SK-N-SH treated with all-trans-retinoic acid at 6 μM for 48 hours (cell line): ENCODE results near the gene SRRD.

Source experiments
- ATAC-seq: fragments of 200-7000 bp; cut with Tn5 transposase; 3 replicates; pipeline ENCODE4 v1.9.1; 2020; ENCODE audit warnings: mild to moderate bottlenecking, moderate library complexity
- ARNTL ChIP-seq: fragments of 450-650 bp; formaldehyde crosslinking; IDR thresholded peaks from 2 replicates; pipeline ENCODE4 v1.5.0; 2020; ENCODE audit warnings: low read depth, mild to moderate bottlenecking, moderate library complexity, borderline replicate concordance
- BACH2 ChIP-seq: fragments of 250-450 bp; sonication (Bioruptor Pico); IDR thresholded peaks from 2 replicates; pipeline ENCODE4 v1.9.0; 2021; ENCODE audit warnings: mild to moderate bottlenecking, borderline replicate concordance
- CREB5 ChIP-seq: fragments of 250-450 bp; sonication (Bioruptor Pico); IDR thresholded peaks from 2 replicates; pipeline ENCODE4 v1.5.1; 2020; ENCODE audit warnings: low read depth, mild to moderate bottlenecking, moderate library complexity
- CSDC2 ChIP-seq: fragments of 250-450 bp; sonication (Bioruptor Pico); IDR thresholded peaks from 2 replicates; pipeline ENCODE4 v1.5.0; 2020; ENCODE audit warnings: mild to moderate bottlenecking, moderate library complexity
- CSRNP3 ChIP-seq: fragments of 250-450 bp; sonication (Bioruptor Pico); IDR thresholded peaks from 2 replicates; pipeline ENCODE4 v1.5.1; 2021; ENCODE audit warnings: mild to moderate bottlenecking, moderate library complexity
- ESRRG ChIP-seq: fragments of 250-450 bp; sonication (Bioruptor Pico); IDR thresholded peaks from 2 replicates; pipeline ENCODE4 v1.6.1; 2021; ENCODE audit warnings: mild to moderate bottlenecking
- GLIS3 ChIP-seq: fragments of 250-450 bp; sonication (Bioruptor Pico); IDR thresholded peaks from 2 replicates; pipeline ENCODE4 v1.5.0; 2020; ENCODE audit warnings: mild to moderate bottlenecking, moderate library complexity
- ISL1 ChIP-seq: fragments of 250-450 bp; sonication (Bioruptor Pico); IDR thresholded peaks from 2 replicates; pipeline ENCODE4 v2.1.2; 2022; ENCODE audit warnings: mild to moderate bottlenecking, moderate library complexity
- POU6F1 ChIP-seq: fragments of 250-450 bp; sonication (Bioruptor Pico); IDR thresholded peaks from 2 replicates; pipeline ENCODE4 v1.8.0; 2021; ENCODE audit warnings: low read depth, mild to moderate bottlenecking, moderate library complexity, borderline replicate concordance
- PPARA ChIP-seq: fragments of 250-450 bp; sonication (Bioruptor Pico); IDR thresholded peaks from 2 replicates; pipeline ENCODE4 v1.5.0; 2020; ENCODE audit warnings: mild to moderate bottlenecking, borderline replicate concordance
- RARB ChIP-seq: fragments of 250-450 bp; sonication (Bioruptor Pico); IDR thresholded peaks from 2 replicates; pipeline ENCODE4 v1.8.0; 2021; ENCODE audit warnings: mild to moderate bottlenecking, moderate library complexity
- SNAI2 ChIP-seq: fragments of 250-450 bp; sonication (Bioruptor Pico); IDR thresholded peaks from 2 replicates; pipeline ENCODE4 v1.5.0; 2020; ENCODE audit warnings: mild to moderate bottlenecking, moderate library complexity
- TCF4 ChIP-seq: fragments of 250-450 bp; sonication (Bioruptor Pico); IDR thresholded peaks from 2 replicates; pipeline ENCODE4 v1.8.0; 2021; ENCODE audit warnings: mild to moderate bottlenecking, moderate library complexity, borderline replicate concordance
- TOX ChIP-seq: fragments of 250-450 bp; sonication (Bioruptor Pico); IDR thresholded peaks from 2 replicates; pipeline ENCODE4 v1.8.0; 2021; ENCODE audit warnings: mild to moderate bottlenecking, moderate library complexity, borderline replicate concordance
- TSHZ2 ChIP-seq: fragments of 250-450 bp; sonication (Bioruptor Pico); IDR thresholded peaks from 2 replicates; pipeline ENCODE4 v1.5.0; 2020; ENCODE audit warnings: mild to moderate bottlenecking, moderate library complexity
- ZC3H10 ChIP-seq: fragments of 250-450 bp; sonication (Bioruptor Pico); IDR thresholded peaks from 2 replicates; pipeline ENCODE4 v1.5.1; 2021; ENCODE audit warnings: mild to moderate bottlenecking, moderate library complexity
- ZFP3 ChIP-seq: fragments of 250-450 bp; sonication (Bioruptor Pico); IDR thresholded peaks from 2 replicates; pipeline ENCODE4 v1.5.0; 2020; ENCODE audit warnings: mild to moderate bottlenecking, moderate library complexity
- ZFP30 ChIP-seq: fragments of 450-650 bp; formaldehyde crosslinking; IDR thresholded peaks from 2 replicates; pipeline ENCODE4 v1.5.0; 2022; ENCODE audit warnings: mild to moderate bottlenecking, moderate library complexity
- ZNF565 ChIP-seq: fragments of 450-650 bp; formaldehyde crosslinking; conservative IDR thresholded peaks from 2 replicates; pipeline ENCODE4 v1.5.0; 2020; ENCODE audit warnings: low read depth, mild to moderate bottlenecking, moderate library complexity
- ZNF70 ChIP-seq: fragments of 450-650 bp; formaldehyde crosslinking; IDR thresholded peaks from 2 replicates; pipeline ENCODE4 v1.5.0; 2020; ENCODE audit warnings: mild to moderate bottlenecking, moderate library complexity
- ZNF8 ChIP-seq: fragments of 450-650 bp; formaldehyde crosslinking; IDR thresholded peaks from 2 replicates; pipeline ENCODE4 v1.5.0; 2020; ENCODE audit warnings: mild to moderate bottlenecking, moderate library complexity
- TF ChIP-seq, protein P1 (sequence below): fragments of 250-450 bp; sonication (Bioruptor Pico); IDR thresholded peaks from 2 replicates; pipeline ENCODE4 v1.8.0; 2020; ENCODE audit warnings: mild to moderate bottlenecking, moderate library complexity, borderline replicate concordance

Gene SRRD

GRCh38 chr22:26536056-26536761 lies 52.5 kb downstream of the SRRD start:
- no peak for TF ChIP-seq ZNF8
- TF ChIP-seq ARNTL (CRISPR knock-in tag): no peak
- no peak for TF ChIP-seq CREB5 (CRISPR knock-in tag)
- no peak for TF ChIP-seq TOX (CRISPR knock-in tag)
- no peak for TF ChIP-seq GLIS3 (CRISPR knock-in tag)
- TF ChIP-seq ISL1: no peak
- TF ChIP-seq ESRRG (CRISPR knock-in tag): no peak
- TF ChIP-seq CSRNP3 (CRISPR knock-in tag): no peak
- no peak for ATAC-seq

GRCh38 chr22:26536762-26537134 lies 53.1 kb downstream of the SRRD start:
- no peak for ATAC-seq

More at GRCh38 chr22:26536762-26537134, 53.1 kb downstream of the SRRD start:
- TF ChIP-seq ZNF565: no peak
- no peak for TF ChIP-seq BACH2 (CRISPR knock-in tag)
- TF ChIP-seq SNAI2 (CRISPR knock-in tag): no peak
- no peak for TF ChIP-seq ZFP3
- no peak for TF ChIP-seq CSDC2
- TF ChIP-seq, protein P1, sequence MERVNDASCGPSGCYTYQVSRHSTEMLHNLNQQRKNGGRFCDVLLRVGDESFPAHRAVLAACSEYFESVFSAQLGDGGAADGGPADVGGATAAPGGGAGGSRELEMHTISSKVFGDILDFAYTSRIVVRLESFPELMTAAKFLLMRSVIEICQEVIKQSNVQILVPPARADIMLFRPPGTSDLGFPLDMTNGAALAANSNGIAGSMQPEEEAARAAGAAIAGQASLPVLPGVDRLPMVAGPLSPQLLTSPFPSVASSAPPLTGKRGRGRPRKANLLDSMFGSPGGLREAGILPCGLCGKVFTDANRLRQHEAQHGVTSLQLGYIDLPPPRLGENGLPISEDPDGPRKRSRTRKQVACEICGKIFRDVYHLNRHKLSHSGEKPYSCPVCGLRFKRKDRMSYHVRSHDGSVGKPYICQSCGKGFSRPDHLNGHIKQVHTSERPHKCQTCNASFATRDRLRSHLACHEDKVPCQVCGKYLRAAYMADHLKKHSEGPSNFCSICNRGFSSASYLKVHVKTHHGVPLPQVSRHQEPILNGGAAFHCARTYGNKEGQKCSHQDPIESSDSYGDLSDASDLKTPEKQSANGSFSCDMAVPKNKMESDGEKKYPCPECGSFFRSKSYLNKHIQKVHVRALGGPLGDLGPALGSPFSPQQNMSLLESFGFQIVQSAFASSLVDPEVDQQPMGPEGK: no peak
- no peak for TF ChIP-seq CREB5 (CRISPR knock-in tag)
- no peak for TF ChIP-seq ZNF70 (CRISPR knock-in tag)
- TF ChIP-seq TCF4 (CRISPR knock-in tag): no peak
- no peak for TF ChIP-seq ARNTL (CRISPR knock-in tag)
- no peak for TF ChIP-seq ZFP30 (CRISPR knock-in tag)
- no peak for TF ChIP-seq POU6F1 (CRISPR knock-in tag)
- no peak for TF ChIP-seq CSRNP3 (CRISPR knock-in tag)
- no peak for TF ChIP-seq TOX (CRISPR knock-in tag)
- TF ChIP-seq TSHZ2 (CRISPR knock-in tag): no peak
- TF ChIP-seq RARB (CRISPR knock-in tag): no peak
- TF ChIP-seq PPARA (CRISPR knock-in tag): no peak
- no peak for TF ChIP-seq ISL1
- no peak for TF ChIP-seq ZC3H10 (CRISPR knock-in tag)
